Subcutaneous adipose tissue (tissue), 4 donors: Measurements from ENCODE around the gene B2M. TPM values are rescaled to one million over a fixed set of nuclear protein-coding genes. Genes with fewer than 3 reads are reported as not detected.

Experiments
- total RNA-seq, 4 donors: library from RNA; depleted of rRNA; stranded (reverse); fragments of >200 nt; gene quantifications; one replicate each; pipeline ENCODE4 v1.1.0, GENCODE V29; 2016
- TF ChIP-seq, protein P1 (sequence below): fragments of 450-650 bp; IDR thresholded peaks from one replicate; pipeline ENCODE4 v1.5.1; 2016; ENCODE audit warnings: low read depth, mild to moderate bottlenecking, control low read depth, antibody characterized with exemption, moderate library complexity

The B2M gene
- total RNA-seq, 4 donors from 2014 or later, result 2,790 to 8,596 (median 3,870) TPM

GRCh38 chr15:44694416-44694815 lies 16.9 kb upstream of the B2M start:
- TF ChIP-seq, protein P1, sequence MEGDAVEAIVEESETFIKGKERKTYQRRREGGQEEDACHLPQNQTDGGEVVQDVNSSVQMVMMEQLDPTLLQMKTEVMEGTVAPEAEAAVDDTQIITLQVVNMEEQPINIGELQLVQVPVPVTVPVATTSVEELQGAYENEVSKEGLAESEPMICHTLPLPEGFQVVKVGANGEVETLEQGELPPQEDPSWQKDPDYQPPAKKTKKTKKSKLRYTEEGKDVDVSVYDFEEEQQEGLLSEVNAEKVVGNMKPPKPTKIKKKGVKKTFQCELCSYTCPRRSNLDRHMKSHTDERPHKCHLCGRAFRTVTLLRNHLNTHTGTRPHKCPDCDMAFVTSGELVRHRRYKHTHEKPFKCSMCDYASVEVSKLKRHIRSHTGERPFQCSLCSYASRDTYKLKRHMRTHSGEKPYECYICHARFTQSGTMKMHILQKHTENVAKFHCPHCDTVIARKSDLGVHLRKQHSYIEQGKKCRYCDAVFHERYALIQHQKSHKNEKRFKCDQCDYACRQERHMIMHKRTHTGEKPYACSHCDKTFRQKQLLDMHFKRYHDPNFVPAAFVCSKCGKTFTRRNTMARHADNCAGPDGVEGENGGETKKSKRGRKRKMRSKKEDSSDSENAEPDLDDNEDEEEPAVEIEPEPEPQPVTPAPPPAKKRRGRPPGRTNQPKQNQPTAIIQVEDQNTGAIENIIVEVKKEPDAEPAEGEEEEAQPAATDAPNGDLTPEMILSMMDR, result no peak

DNA sequence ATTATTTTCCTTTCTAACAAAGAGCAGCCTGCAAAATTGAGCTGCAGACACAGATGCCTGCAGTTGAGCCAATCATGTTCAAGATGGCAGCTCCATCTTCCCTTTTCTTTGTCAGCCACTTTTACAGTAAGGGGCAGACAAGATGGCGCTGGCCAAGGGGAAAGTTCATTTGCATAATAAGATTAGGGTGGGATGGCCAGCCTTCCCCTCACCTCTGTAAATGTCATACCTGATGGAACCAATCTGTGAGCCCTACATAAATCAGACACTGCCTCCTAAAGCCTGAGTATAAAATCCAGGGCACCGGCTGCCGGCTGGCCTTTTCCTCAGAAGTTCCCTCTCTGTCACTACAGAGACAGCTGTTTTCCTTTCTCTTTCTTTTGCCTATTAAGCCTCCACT lies 16.0 kb upstream of the B2M start:
- TF ChIP-seq, protein P1, result no peak

- TF ChIP-seq, protein P1, result no peak
Observed at GRCh38 chr15:44697014-44697413, 14.3 kb upstream of the B2M start.

- TF ChIP-seq, protein P1, result no peak
Observed at GRCh38 chr15:44698641-44699040, 12.7 kb upstream of the B2M start.

GRCh38 chr15:44705986-44706385 lies 5.3 kb upstream of the B2M start:
- TF ChIP-seq, protein P1, result no peak

GRCh38 chr15:44706401-44706800 lies 4.9 kb upstream of the B2M start:
- TF ChIP-seq, protein P1, result no peak

DNA sequence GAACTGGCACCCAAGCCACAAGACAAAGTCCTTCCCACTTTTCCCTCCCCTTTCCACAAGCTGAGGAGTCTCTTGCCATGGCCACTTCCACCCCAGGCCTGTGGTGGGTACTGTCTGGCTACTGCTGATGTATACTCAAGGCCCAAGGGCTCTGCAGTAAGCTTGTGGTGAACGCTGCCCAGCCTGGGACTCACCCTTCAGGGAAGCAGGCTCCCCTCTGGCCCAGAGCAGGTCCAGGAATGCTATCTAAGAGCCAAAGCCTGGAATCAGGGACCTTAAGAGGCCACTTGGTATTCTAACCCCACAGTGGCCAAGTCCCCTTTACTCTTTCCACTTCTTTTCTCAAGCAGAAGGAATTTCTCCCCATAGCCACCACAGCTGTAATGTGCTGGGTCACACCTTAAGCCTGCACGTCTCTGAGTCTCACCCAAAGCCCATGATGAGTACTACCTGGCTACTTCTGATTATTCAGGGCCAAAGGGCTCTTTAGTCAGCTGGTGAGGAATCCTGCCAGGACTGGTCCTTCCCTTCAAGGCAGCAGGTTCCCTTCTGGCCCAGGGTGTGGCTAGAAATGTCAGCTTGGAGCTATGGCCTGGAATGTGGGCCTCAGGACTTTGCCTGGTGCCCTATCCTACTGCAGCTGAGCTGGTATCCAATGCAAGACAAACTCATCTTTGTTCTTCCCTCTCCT lies 4.2 kb upstream of the B2M start:
- TF ChIP-seq, protein P1, result no peak
